ENCODE data around the gene RYR3.

Gene RYR3

DNA sequence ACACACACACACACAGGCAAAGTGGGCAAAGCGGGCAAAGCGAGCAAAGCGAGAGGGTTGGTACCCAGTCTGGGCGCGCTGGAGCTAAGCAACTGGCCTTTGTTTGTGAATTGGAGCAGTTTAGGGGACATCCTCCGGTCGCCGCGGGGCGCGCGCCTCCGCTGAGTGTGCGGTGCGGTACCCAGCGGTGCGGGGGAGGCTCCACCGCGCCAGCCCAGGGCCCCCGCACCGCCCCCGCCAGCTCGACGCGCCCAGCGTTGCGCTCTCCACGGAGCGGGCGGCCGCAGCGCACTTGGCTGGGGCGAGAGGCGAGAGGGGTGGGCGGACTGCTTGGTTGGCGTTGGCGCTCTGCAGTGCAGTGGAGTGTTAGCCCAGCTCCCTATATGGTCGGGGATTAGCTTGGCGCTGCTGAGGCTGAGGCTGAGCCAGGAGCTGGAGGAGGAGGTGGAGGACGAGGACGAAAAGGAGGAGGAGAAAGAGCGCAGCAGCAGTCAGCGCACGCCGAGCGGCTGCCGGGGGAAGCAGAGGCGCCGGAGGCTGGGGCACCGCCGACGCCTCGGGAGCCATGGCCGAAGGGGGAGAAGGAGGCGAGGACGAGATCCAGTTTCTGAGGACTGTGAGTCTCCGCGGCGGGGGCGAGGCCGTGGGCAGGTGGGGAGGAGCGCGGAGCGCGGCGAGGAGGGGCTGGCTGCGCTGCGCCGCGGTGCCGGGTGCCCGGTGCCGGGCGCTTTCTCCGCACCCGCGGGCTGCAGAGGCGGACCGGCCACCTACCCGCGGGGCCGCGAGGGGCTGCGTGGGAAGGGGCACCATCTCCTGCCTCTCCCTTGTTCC is at the start of gene RYR3:
RYR3 (plus strand) TSS at position 487 of the 831 bp plus-strand sequence; CDS start at position 566, 79 bp downstream.
- DNase-seq (ENCODE audit: low read depth in 2 of 2, low spot score in 1 of 2), result no peak

- DNase-seq (ENCODE audit: low read depth in 2 of 2, low spot score in 1 of 2), result no peak
Measured at GRCh38 chr15:33262306-33262705, 48.5 kb upstream of the RYR3 start.

GRCh38 chr15:33277689-33278088 is 33.1 kb upstream of the RYR3 start:
- no peak for DNase-seq (ENCODE audit: low read depth in 2 of 2, low spot score in 1 of 2)

DNA sequence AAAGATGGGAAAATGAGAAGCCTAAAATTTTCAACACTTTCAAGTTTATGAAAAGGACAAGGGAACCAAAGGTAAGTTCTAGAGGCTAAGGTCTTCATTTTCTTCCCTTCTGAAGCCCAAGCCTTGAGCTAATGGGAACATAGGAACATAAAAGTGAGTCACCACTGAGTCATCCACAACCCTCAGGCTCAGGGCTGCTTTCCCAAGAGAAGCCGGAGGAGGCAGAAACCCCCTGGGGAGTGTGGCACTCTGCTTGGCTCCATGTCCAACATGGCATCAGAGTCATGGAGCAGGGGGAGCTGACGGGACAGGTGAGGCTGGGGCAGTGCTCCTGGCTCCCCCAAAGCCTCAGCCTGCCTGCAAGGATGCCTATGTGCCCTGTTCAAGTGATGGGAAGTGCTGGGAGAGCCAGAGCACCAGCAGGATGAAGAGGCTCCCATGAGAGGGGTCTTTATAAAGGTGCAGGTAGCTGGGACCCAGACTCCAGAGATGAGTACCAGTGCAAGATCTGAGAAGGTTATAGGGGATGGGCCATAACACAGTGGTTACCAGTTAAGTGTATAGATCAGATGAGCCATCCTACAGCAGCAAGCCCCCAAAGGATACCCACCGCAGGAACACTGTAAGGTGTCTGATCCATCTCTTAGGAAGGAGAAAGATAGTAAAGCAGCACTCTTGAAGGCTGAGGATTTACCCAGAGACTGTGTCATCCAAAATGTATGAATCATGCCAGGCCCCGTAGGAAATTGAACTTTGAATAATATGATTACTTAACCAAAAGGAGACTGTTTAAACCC is 31.8 kb upstream of the RYR3 start:
- DNase-seq (ENCODE audit: low read depth in 2 of 2, low spot score in 1 of 2), result no peak

GRCh38 chr15:33279613-33280205 is 31.1 kb upstream of the RYR3 start:
- DNase-seq (ENCODE audit: low read depth in 2 of 2, low spot score in 1 of 2), result no peak

DNA sequence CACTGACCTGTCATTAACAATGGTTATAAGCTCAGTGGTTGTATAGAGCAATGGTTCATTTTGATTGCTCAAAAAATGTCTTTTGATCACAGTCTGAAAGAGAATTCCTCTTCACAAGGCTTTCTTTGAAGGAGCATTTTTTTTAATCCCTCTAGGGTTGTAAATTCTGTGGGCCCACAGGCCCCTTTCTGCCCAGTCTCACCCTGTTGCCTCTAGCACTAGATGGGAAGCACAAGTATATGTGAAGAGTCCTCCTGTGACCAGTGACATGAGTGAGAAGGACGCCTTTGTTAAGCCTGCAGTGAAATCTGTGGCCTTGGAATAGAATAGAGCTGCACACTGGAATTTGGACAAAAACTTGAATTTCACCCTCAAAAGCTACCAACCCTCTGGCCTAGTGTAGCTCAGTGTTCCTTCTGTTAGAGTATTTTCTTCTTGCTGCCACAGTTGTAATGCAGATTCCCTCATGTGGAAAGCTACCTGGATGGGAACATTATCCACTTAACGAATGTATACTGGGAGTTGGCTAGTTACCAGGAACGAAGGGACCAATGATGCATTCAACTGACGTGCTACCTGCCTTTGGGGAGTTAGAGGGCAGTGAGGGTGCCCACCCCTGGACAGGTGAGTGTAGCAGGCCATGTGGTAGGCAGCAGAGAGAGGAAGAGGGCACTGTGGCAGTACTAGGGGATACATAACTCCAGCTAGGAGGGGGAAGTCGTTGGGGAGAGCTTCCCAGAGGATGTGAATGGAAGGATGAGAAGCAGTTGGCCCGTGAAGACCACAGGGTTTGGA is 28.3 kb upstream of the RYR3 start:
- no peak for DNase-seq (ENCODE audit: low read depth in 2 of 2, low spot score in 1 of 2)

DNA sequence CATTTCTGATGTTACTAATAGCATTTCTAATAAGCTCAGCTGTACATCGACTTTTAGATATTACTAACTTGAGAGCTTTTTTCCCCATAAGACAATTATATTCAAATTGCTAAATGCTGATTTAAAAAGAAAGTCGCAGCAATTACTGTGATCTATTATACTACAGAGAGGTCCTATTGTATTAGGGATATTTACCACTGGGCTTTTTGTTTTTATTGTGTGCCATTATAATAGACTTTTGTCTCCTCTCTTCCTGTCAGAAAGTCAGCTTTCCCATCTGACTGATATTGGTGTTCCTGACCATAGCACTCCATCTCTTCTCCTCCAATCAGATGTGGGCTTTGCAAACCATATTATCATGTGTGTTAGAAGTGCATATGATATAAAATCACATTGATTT is 27.2 kb upstream of the RYR3 start:
- no peak for DNase-seq (ENCODE audit: low read depth in 2 of 2, low spot score in 1 of 2)

DNA sequence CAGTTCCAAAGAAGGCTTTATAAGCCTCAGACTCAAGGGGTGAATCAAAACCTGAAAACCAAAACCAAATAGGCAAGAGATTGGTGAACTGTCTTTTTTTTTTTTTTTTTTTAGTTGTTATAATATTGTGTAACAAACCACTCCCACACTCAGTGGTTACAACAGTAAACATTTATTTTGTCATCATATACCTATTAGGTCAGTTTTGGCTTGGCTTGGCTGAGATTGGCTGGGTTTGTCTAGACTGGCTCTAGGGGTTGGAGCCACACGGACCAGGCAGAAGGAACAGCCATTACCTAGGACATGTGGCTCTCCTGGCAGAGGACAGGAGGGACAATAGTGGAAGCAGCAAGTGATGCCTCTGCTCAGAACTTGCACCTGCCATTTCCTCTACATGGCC is 26.4 kb upstream of the RYR3 start:
- no peak for DNase-seq (ENCODE audit: low read depth in 2 of 2, low spot score in 1 of 2)

- peak in 1 of 2 donors; percentile 2 for DNase-seq (ENCODE audit: low read depth in 2 of 2, low spot score in 1 of 2)
Measured at GRCh38 chr15:33292717-33293307, 18.0 kb upstream of the RYR3 start.

GRCh38 chr15:33293713-33294334 is 16.9 kb upstream of the RYR3 start:
- no peak for DNase-seq (ENCODE audit: low read depth in 2 of 2, low spot score in 1 of 2)

DNA sequence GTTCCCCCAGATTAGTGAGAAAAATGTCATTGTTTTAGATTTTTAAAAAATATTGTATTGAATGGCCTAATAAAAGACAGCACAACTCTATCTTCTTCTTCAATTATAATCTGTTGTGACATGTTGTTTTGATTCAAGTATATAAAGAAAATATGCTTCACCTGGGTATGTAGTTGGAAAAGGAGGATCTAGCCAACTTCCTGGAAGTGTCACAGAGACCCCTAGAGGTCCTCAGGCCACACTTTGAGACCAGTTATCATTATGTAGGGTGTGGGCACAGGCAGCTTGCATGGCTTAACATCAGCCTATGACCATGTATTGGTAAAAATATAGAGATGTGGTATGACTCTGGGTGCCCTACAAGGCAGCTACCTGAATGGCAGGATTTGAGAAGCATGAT is 14.7 kb upstream of the RYR3 start:
- no peak for DNase-seq (ENCODE audit: low read depth in 2 of 2, low spot score in 1 of 2)

- no peak for DNase-seq (ENCODE audit: low read depth in 2 of 2, low spot score in 1 of 2)
Measured at GRCh38 chr15:33296856-33297255, 13.9 kb upstream of the RYR3 start.

GRCh38 chr15:33298631-33299030 is 12.1 kb upstream of the RYR3 start:
- no peak for DNase-seq (ENCODE audit: low read depth in 2 of 2, low spot score in 1 of 2)

DNA sequence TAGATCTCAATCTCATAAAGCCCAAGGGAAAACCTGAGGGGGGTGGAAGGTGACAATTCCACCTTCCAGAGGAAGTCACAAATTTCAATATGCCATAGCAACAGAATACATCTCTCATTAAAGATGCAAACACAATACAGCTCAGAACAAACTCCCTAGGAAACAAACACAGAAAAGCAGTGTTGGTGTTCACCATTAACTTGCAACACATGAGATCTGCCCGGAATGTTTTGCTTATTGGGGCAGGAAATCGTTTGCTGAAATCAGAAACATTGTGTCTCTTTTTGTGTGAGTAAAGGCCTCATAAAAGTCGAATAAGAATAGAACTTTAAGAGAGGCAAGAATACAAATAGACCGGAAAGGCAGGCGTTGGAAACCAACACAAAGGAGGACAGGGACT is 5.8 kb upstream of the RYR3 start:
- DNase-seq (ENCODE audit: low read depth in 2 of 2, low spot score in 1 of 2), result no peak

DNA sequence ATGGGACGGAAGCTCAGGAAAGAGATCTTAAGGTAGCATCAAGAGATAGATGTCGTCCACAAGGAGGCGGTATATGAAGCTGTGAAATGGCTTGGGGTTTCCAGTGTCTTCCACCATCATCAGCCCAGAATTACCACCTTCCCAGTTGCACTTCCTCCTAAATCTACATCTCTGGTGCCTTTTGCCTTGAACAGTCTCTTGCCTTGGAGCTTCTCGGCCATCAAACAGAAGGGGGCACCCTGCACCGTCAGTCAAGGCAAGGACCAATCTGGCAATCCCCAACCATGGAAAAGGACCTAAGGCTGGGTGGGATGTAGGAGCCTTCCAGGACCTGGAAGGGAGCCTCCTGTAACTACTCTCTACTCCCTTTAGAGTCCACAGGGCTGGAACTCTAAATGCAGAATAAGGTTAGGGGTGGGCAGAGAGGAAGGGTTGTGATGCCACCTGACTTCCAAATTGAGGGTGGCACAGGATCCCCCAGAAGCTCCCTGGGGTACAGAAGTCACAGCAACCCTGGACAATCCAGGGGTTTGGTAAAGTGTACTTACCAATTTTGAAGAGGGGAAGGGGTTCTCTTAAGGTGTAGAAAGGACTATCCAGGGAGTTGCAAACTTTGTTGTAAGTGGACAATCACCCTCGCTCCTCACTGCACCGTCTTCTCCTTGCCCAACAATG is 1.0 kb upstream of the RYR3 start:
- DNase-seq (ENCODE audit: low read depth in 2 of 2, low spot score in 1 of 2), result no peak

- no peak for DNase-seq (ENCODE audit: low read depth in 2 of 2, low spot score in 1 of 2)
Measured at GRCh38 chr15:33311312-33311971, 675 bp downstream of the RYR3 start.

GRCh38 chr15:33313491-33313890 is 2.7 kb downstream of the RYR3 start:
- DNase-seq (ENCODE audit: low read depth in 2 of 2, low spot score in 1 of 2), result no peak

- DNase-seq (ENCODE audit: low read depth in 2 of 2, low spot score in 1 of 2), result no peak
Measured at GRCh38 chr15:33314069-33314468, 3.3 kb downstream of the RYR3 start.

- DNase-seq (ENCODE audit: low read depth in 2 of 2, low spot score in 1 of 2), result no peak
Measured at GRCh38 chr15:33315044-33315443, 4.3 kb downstream of the RYR3 start.
